GM19468 (cell line): ENCODE measurements around the gene ARHGAP22.

Experiments used
- ATAC-seq: cut with Tn5 transposase; IDR thresholded peaks from one replicate; pipeline ENCODE4 v1.9.1; 2021; ENCODE audit warnings: mild to moderate bottlenecking, moderate library complexity, moderate number of reproducible peaks; ENCODE audit not compliant: unreplicated experiment; ENCODE audit errors: extremely low read depth

The ARHGAP22 gene

GRCh38 chr10:48634198-48634983, 29.5 kb upstream of the ARHGAP22 start:
- peak; percentile 84 for ATAC-seq

- ATAC-seq, result no peak
These were observed 28.7 kb upstream of the ARHGAP22 start for GRCh38 chr10:48633381-48634197.

GRCh38 chr10:48632166-48632565, 27.3 kb upstream of the ARHGAP22 start:
- ATAC-seq, result no peak

- no peak for ATAC-seq
These were observed 23.2 kb upstream of the ARHGAP22 start for GRCh38 chr10:48627984-48628609.

GRCh38 chr10:48626986-48627731, 22.3 kb upstream of the ARHGAP22 start:
- ATAC-seq, result no peak

- no peak for ATAC-seq
These were observed 21.6 kb upstream of the ARHGAP22 start for GRCh38 chr10:48626447-48626846.

- no peak for ATAC-seq
These were observed 20.9 kb upstream of the ARHGAP22 start for GRCh38 chr10:48625826-48626134.

- no peak for ATAC-seq
These were observed 18.8 kb upstream of the ARHGAP22 start for GRCh38 chr10:48623607-48624132.

GRCh38 chr10:48623009-48623408, 18.1 kb upstream of the ARHGAP22 start:
- no peak for ATAC-seq

- no peak for ATAC-seq
These were observed 15.8 kb upstream of the ARHGAP22 start for GRCh38 chr10:48620719-48621118.

- ATAC-seq, result no peak
These were observed 11.6 kb upstream of the ARHGAP22 start for GRCh38 chr10:48616436-48616835.

- peak; percentile 58 for ATAC-seq
These were observed 9.9 kb upstream of the ARHGAP22 start for GRCh38 chr10:48614481-48615390.

- ATAC-seq, result no peak
These were observed 8.1 kb upstream of the ARHGAP22 start for GRCh38 chr10:48613016-48613415.

- ATAC-seq, result no peak
These were observed 7.5 kb upstream of the ARHGAP22 start for GRCh38 chr10:48612236-48612943.

- ATAC-seq, result no peak
These were observed 6.3 kb upstream of the ARHGAP22 start for GRCh38 chr10:48611133-48611532.

- no peak for ATAC-seq
These were observed 5.8 kb upstream of the ARHGAP22 start for GRCh38 chr10:48610585-48611093.

GRCh38 chr10:48609899-48610584, 5.2 kb upstream of the ARHGAP22 start:
- ATAC-seq, result no peak

- no peak for ATAC-seq
These were observed 4.6 kb upstream of the ARHGAP22 start for GRCh38 chr10:48609441-48609840.
